B cell (primary cell): ENCODE results near the gene KCNIP1. TPM values are rescaled to one million over a fixed set of nuclear protein-coding genes. Genes with fewer than 3 reads are reported as not detected.

Source experiments
- ATAC-seq: fragments of 200-7000 bp; cut with Tn5 transposase; one replicate; pipeline ENCODE4 v1.10.0; 2021; ENCODE audit warnings: low read depth, mild to moderate bottlenecking, moderate number of reproducible peaks, moderate library complexity
- CTCF ChIA-PET: fragments of 350-600 bp; sonication (Branson Sonifier 250); formaldehyde crosslinking; loops from one replicate; lab custom pipeline; 2021; ENCODE audit warnings: antibody characterized with exemption, inconsistent platforms; lab: Charles Lee
- POLR2A ChIA-PET: fragments of 350-600 bp; sonication (Branson Sonifier 250); formaldehyde crosslinking; loops from one replicate; lab custom pipeline; 2021; ENCODE audit warnings: antibody characterized with exemption; lab: Charles Lee
- DNase-seq: peaks from one replicate; pipeline ENCODE4 v3.0.0; 2013
- H2AFZ ChIP-seq: 2 replicates; pipeline ENCODE4 v1.6.1; 2012; ENCODE audit warnings: mild to moderate bottlenecking, low read depth, low read length; ENCODE audit not compliant: insufficient read depth, poor library complexity, severe bottlenecking
- H3K27ac ChIP-seq, 2 donors: 1 replicate in 1 of 2; 2 replicates in 1 of 2; pipeline ENCODE4 v1.5.1; 2012 to 2013; ENCODE audit warnings: low read length in 2 of 2, mild to moderate bottlenecking in 2 of 2, moderate library complexity in 1 of 2
- H3K27me3 ChIP-seq, 4 experiments: fragments of 200-600 bp in 1 of 4; sonication (generic) in 1 of 4; replicated peaks in 1 of 4; 1 replicate in 2 of 4; 2 replicates in 2 of 4; pipeline versions ENCODE4 v1.6.1 to v1.7.0; 2013 to 2016; ENCODE audit warnings: low read length in 3 of 4, mild to moderate bottlenecking in 2 of 4, mixed read lengths in 1 of 4, moderate library complexity in 1 of 4; ENCODE audit not compliant: insufficient read depth in 4 of 4, control insufficient read depth in 3 of 4; ENCODE audit errors: control extremely low read depth in 1 of 4
- H3K36me3 ChIP-seq, 2 experiments: replicated peaks in 1 of 2; 1 replicate in 1 of 2; 2 replicates in 1 of 2; pipeline versions ENCODE4 v1.6.1 to v1.7.1; 2013; ENCODE audit warnings: low read length in 1 of 2; ENCODE audit not compliant: insufficient read depth in 2 of 2, control insufficient read depth in 1 of 2; ENCODE audit errors: control extremely low read depth in 1 of 2, extremely low read depth in 1 of 2
- H3K4me1 ChIP-seq, 2 donors: fragments of 200-600 bp in 1 of 2; sonication (generic) in 1 of 2; 1 replicate in 1 of 2; 2 replicates in 1 of 2; pipeline versions ENCODE4 v1.5.1 to v1.6.1; 2013 to 2017; ENCODE audit warnings: low read length in 2 of 2; ENCODE audit not compliant: control insufficient read depth in 2 of 2, insufficient read depth in 2 of 2
- H3K4me2 ChIP-seq: replicated peaks from 2 replicates; pipeline ENCODE3; 2012; ENCODE audit warnings: mild to moderate bottlenecking, low read depth, low read length; ENCODE audit not compliant: poor library complexity, severe bottlenecking
- H3K4me3 ChIP-seq, 5 experiments: fragments of 200-600 bp in 1 of 5; sonication (generic) in 1 of 5; 1 replicate in 3 of 5; 2 replicates in 2 of 5; pipeline versions ENCODE4 v1.5.1 to v1.7.0; 2011 to 2016; ENCODE audit warnings: low read length in 4 of 5, mild to moderate bottlenecking in 4 of 5, low read depth in 2 of 5, control low read depth in 1 of 5, moderate library complexity in 1 of 5; ENCODE audit not compliant: insufficient read depth in 1 of 5; ENCODE audit errors: control extremely low read depth in 1 of 5, extremely low read depth in 1 of 5
- H3K79me2 ChIP-seq: fragments of 200-600 bp; sonication (generic); one replicate; pipeline ENCODE4 v1.6.0; 2016; ENCODE audit warnings: low read length; ENCODE audit not compliant: control insufficient read depth, insufficient read depth
- H3K9ac ChIP-seq: fragments of 200-600 bp; sonication (generic); 2 replicates; pipeline ENCODE4 v1.6.1; 2017; ENCODE audit warnings: mild to moderate bottlenecking, low read length, moderate library complexity
- H3K9me3 ChIP-seq, 3 donors: one replicate each; pipeline versions ENCODE4 v1.6.1 to v1.7.1; 2013; ENCODE audit warnings: low read length in 2 of 3; ENCODE audit not compliant: control insufficient read depth in 2 of 3, insufficient read depth in 1 of 3; ENCODE audit errors: control extremely low read depth in 1 of 3
- H4K20me1 ChIP-seq: 2 replicates; pipeline ENCODE4 v1.6.0; 2012; ENCODE audit warnings: mild to moderate bottlenecking, low read length; ENCODE audit not compliant: insufficient read depth, control insufficient read depth, poor library complexity, severe bottlenecking
- H3K27ac Mint-ChIP-seq: one replicate; pipeline ENCODE4 v1.8.0; 2021; ENCODE audit warnings: mixed read lengths
- H3K27me3 Mint-ChIP-seq: one replicate; pipeline ENCODE4 v1.8.0; 2021; ENCODE audit warnings: mixed read lengths
- H3K4me1 Mint-ChIP-seq: one replicate; pipeline ENCODE4 v1.8.0; 2021; ENCODE audit warnings: mixed read lengths
- H3K4me3 Mint-ChIP-seq: one replicate; pipeline ENCODE4 v1.8.0; 2021; ENCODE audit warnings: mixed read lengths
- H3K9me3 Mint-ChIP-seq: one replicate; pipeline ENCODE4 v1.8.0; 2022; ENCODE audit warnings: mixed read lengths; ENCODE audit not compliant: insufficient read depth
- CTCF ChIP-seq: fragments of 200-600 bp; IDR thresholded peaks from one replicate; pipeline ENCODE4 v1.8.0; 2022; ENCODE audit warnings: antibody characterized with exemption, mild to moderate bottlenecking
- EZH2 ChIP-seq: IDR thresholded peaks from 2 replicates; pipeline ENCODE4 v1.6.1; 2012; ENCODE audit warnings: borderline replicate concordance, low read depth, mild to moderate bottlenecking, moderate library complexity, low read length; ENCODE audit not compliant: insufficient read depth, poor library complexity, severe bottlenecking
- WGBS: methylation state at CpG from one replicate; pipeline ENCODE4 v1.1.5; 2013; ENCODE audit warnings: missing lambda C conversion rate; ENCODE audit not compliant: insufficient coverage; 5-methylcytosine and 5-hydroxymethylcytosine counted together
- intact Hi-C: fragments of 100-400 bp; cut with micrococcal nuclease; formaldehyde crosslinking; loops from one replicate; pipeline ENCODE4 v1.10.0; 2022
- polyA plus RNA-seq: library from polyadenylated mRNA; depleted of rRNA; stranded (reverse); fragments of >200 nt; gene quantifications from 2 replicates; pipeline ENCODE4 v1.2.3, GENCODE V29; 2012
- total RNA-seq, 2 donors: library from RNA; stranded (reverse); fragments of 120-200 nt in 1 of 2; gene quantifications; 1 replicate in 1 of 2; 2 replicates in 1 of 2; pipeline versions ENCODE4 v1.2.3 to v1.2.4, GENCODE V29; 2013 to 2022

KCNIP1 gene
- total and polyA plus RNA-seq, 2 donors (not counting 1 experiment from before 2014, with no cell fraction given): not detected

GRCh38 chr5:170483701-170484458 lies 19.9 kb upstream of the KCNIP1 start:
- Histone ChIP-seq H4K20me1 (no peaks in the 10 kb centered on the region), H3K36me3 (no peaks in the 10 kb centered on the region), H3K79me2 (no peaks in the 10 kb centered on the region), H3K9ac (no peak overlapping the region), H3K4me2 (no peak overlapping the region), H3K4me1 (no peaks in the 10 kb centered on the region), H2AFZ (no peak overlapping the region), H3K27ac (no peak overlapping the region), H3K27me3 (peaks cover 0 to 4% (median 0%) of the 10 kb centered on the region in 4 experiments), H3K9me3 (no peaks in the 10 kb centered on the region), H3K4me3 (no peak overlapping the region)
- Mint-ChIP-seq H3K27ac (no peak overlapping the region), H3K4me3 (no peak overlapping the region), H3K27me3 (peaks cover 6% of the 10 kb centered on the region), H3K9me3 (no peaks in the 10 kb centered on the region), H3K4me1 (no peaks in the 10 kb centered on the region)
- intact Hi-C loops: no loop called here
- ATAC-seq (no peak), DNase-seq (no peak)
- CTCF ChIA-PET: no interaction called here
- 86% methylated on average over 15 of the region's 19 CpGs for WGBS
- TF ChIP-seq EZH2: no peak
- TF ChIP-seq CTCF: no peak
- POLR2A ChIA-PET: no interaction called here

DNA sequence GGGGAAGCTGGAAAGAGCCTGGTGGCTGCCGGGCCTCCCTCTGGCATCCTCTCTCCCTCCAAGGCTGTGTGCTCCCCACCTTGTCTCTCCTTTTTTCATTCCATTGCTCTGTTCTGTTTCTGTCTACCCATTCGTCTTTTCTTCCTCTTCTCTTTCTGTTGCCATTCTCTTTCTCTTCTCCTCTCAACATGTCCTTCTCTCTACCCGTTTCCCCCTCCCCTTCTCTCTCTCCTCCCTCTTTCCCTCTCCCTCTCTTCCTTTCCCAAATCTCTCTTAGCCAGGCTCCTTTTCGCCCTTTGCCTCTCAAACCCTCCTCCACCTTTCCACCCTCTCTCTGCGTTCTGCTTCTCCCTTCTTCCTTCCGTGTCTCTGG lies 19.4 kb upstream of the KCNIP1 start:
- Histone ChIP-seq H3K27me3 (peaks cover 0 to 4% (median 0%) of the 10 kb centered on the region in 4 experiments), H3K36me3 (no peaks in the 10 kb centered on the region), H3K9ac (no peak overlapping the region), H4K20me1 (no peaks in the 10 kb centered on the region), H2AFZ (no peak overlapping the region), H3K79me2 (no peaks in the 10 kb centered on the region), H3K9me3 (no peaks in the 10 kb centered on the region), H3K27ac (no peak overlapping the region), H3K4me1 (no peaks in the 10 kb centered on the region), H3K4me3 (no peak overlapping the region), H3K4me2 (no peak overlapping the region)
- ATAC-seq: no peak
- WGBS: 88% methylated on average over 6 of the region's 6 CpGs
- intact Hi-C loops: no loop called here
- peaks cover 6% of the 10 kb centered on the region for H3K27me3 Mint-ChIP-seq
- no peak overlapping the region for H3K27ac Mint-ChIP-seq
- ChIA-PET POLR2A (no interaction called here), CTCF (no interaction called here)
- TF ChIP-seq CTCF (no peak), EZH2 (no peak)
- H3K9me3 Mint-ChIP-seq: no peaks in the 10 kb centered on the region
- no peak overlapping the region for H3K4me3 Mint-ChIP-seq
- no peaks in the 10 kb centered on the region for H3K4me1 Mint-ChIP-seq
- DNase-seq: no peak
